Activated CD8-positive, alpha-beta T cell treated with anti-CD3 and anti-CD28 coated beads, Interleukin-2, amount 10 ng/mL, durations not matched to agents 7 days and 5 days (primary cell): ENCODE results near the gene CCDC12. TPM values are rescaled to one million over a fixed set of nuclear protein-coding genes. Genes with fewer than 3 reads are reported as not detected.

ENCODE experiments used
- ATAC-seq: fragments of 150-1000 bp; cut with Tn5 transposase; one replicate; pipeline ENCODE4 v1.10.0; 2021; ENCODE audit warnings: moderate library complexity
- CTCF ChIA-PET: fragments of 350-600 bp; sonication (Branson Sonifier 250); formaldehyde crosslinking; loops from one replicate; lab custom pipeline; 2021; ENCODE audit warnings: antibody characterized with exemption; lab: Charles Lee
- POLR2A ChIA-PET: fragments of 350-600 bp; sonication (Branson Sonifier 250); formaldehyde crosslinking; loops from one replicate; lab custom pipeline; 2021; ENCODE audit warnings: antibody characterized with exemption; lab: Charles Lee
- DNase-seq: peaks from one replicate; pipeline ENCODE4 v3.0.0-alpha.2; 2020
- H3K27ac Mint-ChIP-seq: one replicate; pipeline ENCODE4 v1.8.0; 2021; ENCODE audit warnings: mild to moderate bottlenecking, mixed read lengths
- H3K27me3 Mint-ChIP-seq: one replicate; pipeline ENCODE4 v1.8.0; 2021; ENCODE audit warnings: low read depth, mixed read lengths
- H3K36me3 Mint-ChIP-seq: one replicate; pipeline ENCODE4 v1.8.0; 2021; ENCODE audit warnings: low read depth, mixed read lengths
- H3K4me1 Mint-ChIP-seq: one replicate; pipeline ENCODE4 v1.8.0; 2021; ENCODE audit warnings: low read depth, mixed read lengths
- H3K4me3 Mint-ChIP-seq: one replicate; pipeline ENCODE4 v1.8.0; 2021; ENCODE audit warnings: mild to moderate bottlenecking, mixed read lengths
- H3K9me3 Mint-ChIP-seq: one replicate; pipeline ENCODE4 v1.8.0; 2022; ENCODE audit warnings: mixed read lengths; ENCODE audit not compliant: insufficient read depth
- total RNA-seq, 2 experiments: library from RNA; stranded (reverse); gene quantifications; one replicate each; pipeline ENCODE4 v1.2.3, GENCODE V29; 2021

The CCDC12 gene
- total RNA-seq, 2 experiments from 2014 or later = 59.4 to 62.2 TPM

GRCh38 chr3:46960081-46960701 lies 16.4 kb downstream of the CCDC12 start:
- DNase-seq (no peak), ATAC-seq (no peak)
- Mint-ChIP-seq H3K27me3 (no peaks in the 10 kb centered on the region), H3K4me1 (peaks cover 75% of the 10 kb centered on the region), H3K4me3 (no peak overlapping the region), H3K9me3 (no peaks in the 10 kb centered on the region), H3K27ac (peak overlapping the region; percentile 83), H3K36me3 (peaks cover 46% of the 10 kb centered on the region)
- POLR2A ChIA-PET = interaction anchor here (0.8 to 1.5 kb wide), 2 partner anchors 20 to 22 kb away, joined by 4 to 5 read pairs; no protein-coding TSS in a partner anchor
- CTCF ChIA-PET = interaction anchor here (1.2 to 1.5 kb wide), 3 partner anchors 10 to 14 kb away, joined by 3 to 4 read pairs (median 4); no protein-coding TSS in a partner anchor

DNA sequence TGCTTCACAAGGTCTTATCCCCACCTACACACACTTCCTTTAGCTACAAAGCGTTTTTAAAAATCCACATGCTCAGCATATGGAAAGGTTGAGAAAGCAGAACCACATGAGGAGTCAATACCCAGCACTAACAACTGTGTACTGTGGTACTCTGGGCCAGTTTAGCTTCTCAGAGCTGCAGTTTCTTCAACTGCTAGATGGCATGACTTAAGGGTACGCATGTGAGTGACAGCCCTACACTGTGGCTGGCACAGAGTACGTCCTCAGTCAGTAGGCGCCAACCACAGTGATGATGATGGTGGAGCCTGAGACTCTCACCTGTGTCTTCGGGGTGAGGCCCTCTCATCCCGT lies 17.4 kb downstream of the CCDC12 start:
- POLR2A ChIA-PET = interaction anchor here (0.6 to 1.8 kb wide), 7 partner anchors 11 to 284 kb away, joined by 3 to 10 read pairs (median 4); no protein-coding TSS in a partner anchor
- CTCF ChIA-PET = interaction anchor here (0.9 to 1.6 kb wide), 8 partner anchors 8 to 32 kb away, joined by 3 to 12 read pairs (median 4); partner anchors contain the start of gene CCDC12
- no peaks in the 10 kb centered on the region for H3K27me3 Mint-ChIP-seq
- ATAC-seq = peak; percentile 57
- no peak overlapping the region for H3K4me3 Mint-ChIP-seq
- H3K36me3 Mint-ChIP-seq = peaks cover 48% of the 10 kb centered on the region
- no peaks in the 10 kb centered on the region for H3K9me3 Mint-ChIP-seq
- H3K27ac Mint-ChIP-seq = peak overlapping the region; percentile 83
- peaks cover 82% of the 10 kb centered on the region for H3K4me1 Mint-ChIP-seq
- no peak for DNase-seq

DNA sequence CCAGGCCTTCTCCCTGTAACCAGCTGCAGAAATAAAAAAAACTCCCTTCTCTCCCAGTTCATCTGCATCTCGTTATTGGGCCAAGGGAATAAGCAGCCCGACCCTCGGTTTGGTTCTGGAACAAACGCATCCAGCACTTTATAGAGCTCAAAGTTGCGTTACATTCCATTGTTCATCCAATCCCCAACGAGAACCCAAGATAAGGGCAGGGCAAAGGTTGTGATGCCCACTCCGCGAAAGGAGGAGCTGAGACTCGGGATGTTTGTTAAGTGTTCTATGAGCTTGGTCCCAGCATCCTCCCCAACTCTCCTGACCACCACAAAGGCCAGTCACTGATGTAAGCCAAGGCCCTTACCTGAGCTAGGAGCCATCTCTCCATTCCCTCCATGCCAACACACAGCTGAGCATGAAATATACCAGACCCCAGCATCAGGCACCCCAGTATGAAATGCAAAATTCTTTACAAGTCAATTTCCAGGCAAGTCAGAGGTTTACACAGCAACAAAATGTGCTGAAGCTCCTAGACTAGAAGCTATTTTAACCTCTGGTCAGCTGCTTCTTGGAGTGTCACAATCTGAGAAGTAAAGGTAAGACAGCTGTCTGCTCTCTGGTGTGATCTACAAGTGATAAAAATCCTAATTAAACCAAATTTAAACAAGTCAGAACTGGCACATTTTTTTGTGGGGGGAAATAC lies 17.9 kb downstream of the CCDC12 start:
- CTCF ChIA-PET = interaction anchor here (0.9 to 1.6 kb wide), 8 partner anchors 9 to 49 kb away, joined by 3 to 12 read pairs (median 3); partner anchors contain the start of gene CCDC12
- Mint-ChIP-seq H3K4me1 (peaks cover 87% of the 10 kb centered on the region), H3K27ac (peak overlapping the region; percentile 83), H3K9me3 (no peaks in the 10 kb centered on the region), H3K27me3 (no peaks in the 10 kb centered on the region), H3K4me3 (no peak overlapping the region), H3K36me3 (peaks cover 48% of the 10 kb centered on the region)
- ATAC-seq = no peak
- POLR2A ChIA-PET = interaction anchor here (0.6 to 1.8 kb wide), 7 partner anchors 11 to 285 kb away, joined by 3 to 10 read pairs (median 3); no protein-coding TSS in a partner anchor
- DNase-seq = no peak

DNA sequence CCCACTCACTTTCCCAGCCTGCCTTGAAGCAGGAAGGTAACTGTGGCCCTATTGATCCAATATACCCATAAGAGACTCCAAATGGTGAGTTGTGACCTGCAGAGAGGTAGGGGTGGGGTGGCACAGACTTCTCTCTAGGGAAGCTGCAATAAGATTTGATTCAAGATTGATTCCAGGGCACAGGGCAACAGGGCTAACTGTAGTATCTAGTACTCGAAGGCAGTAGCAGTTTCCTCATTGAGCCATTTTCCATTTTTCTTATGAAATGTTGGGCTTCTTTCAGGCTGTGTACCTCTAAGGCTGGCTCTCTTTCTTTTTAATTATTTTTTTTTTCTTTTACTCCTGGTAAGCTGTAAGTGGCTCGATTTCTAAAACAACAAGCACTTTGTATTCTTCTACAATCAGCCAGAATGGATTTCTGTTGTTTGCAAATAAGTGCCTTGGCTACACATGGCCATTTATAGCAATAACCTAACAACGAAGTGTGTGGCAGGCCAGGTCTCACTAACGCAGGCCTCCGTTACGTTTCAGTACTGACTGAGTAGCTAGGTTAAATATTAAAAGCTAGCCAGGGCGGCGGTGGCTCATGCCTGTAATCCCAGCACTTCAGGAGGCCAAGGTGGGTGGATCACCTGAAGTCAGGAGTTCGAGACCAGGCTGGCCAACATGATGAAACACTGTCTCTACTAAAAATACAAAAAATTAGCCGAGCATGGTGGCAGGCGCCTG lies 19.3 kb downstream of the CCDC12 start:
- Mint-ChIP-seq H3K27ac (peak overlapping the region; percentile 26), H3K9me3 (no peaks in the 10 kb centered on the region), H3K4me3 (no peak overlapping the region), H3K4me1 (peaks cover 89% of the 10 kb centered on the region), H3K36me3 (peaks cover 38% of the 10 kb centered on the region), H3K27me3 (no peaks in the 10 kb centered on the region)
- POLR2A ChIA-PET = interaction anchor here (0.6 to 2.4 kb wide), 3 partner anchors 15 to 30 kb away, joined by 3 to 12 read pairs (median 4); partner anchors contain the start of gene NBEAL2
- ATAC-seq (no peak), DNase-seq (no peak)
- CTCF ChIA-PET = interaction anchor here (0.7 to 2.3 kb wide), 4 partner anchors 10 to 41 kb away, joined by 3 to 8 read pairs (median 5); no protein-coding TSS in a partner anchor

DNA sequence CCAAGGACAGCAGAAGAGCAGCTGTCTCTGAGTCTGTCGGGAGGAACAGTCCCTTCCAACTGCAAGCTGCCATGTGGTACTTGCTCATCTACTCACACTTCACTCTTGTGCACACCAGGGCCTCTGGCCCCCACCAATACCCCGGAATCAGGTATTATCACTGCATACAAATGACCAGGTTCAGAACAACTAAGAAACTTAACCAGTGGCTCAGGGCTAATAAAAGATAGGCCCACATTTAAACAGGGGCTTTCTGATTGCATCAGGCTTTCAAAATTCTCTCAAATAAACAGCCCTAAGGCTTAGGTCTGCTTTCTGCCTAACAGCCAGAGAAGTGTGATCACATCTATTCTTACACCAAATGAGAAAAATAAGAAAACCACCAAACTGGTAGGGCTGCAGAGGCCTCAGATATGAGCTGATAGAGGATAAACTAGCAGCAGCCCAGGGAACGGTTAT lies 20.7 kb downstream of the CCDC12 start:
- H3K4me3 Mint-ChIP-seq = peak overlapping the region; percentile 25
- POLR2A ChIA-PET = interaction anchor here (0.6 to 2.4 kb wide), 8 partner anchors 8 to 1288 kb away, joined by 3 to 12 read pairs (median 3); partner anchors contain the start of gene NBEAL2
- no peak for DNase-seq

GRCh38 chr3:46955157-46955556 lies 21.4 kb downstream of the CCDC12 start:
- no peak for DNase-seq
- Mint-ChIP-seq H3K9me3 (no peaks in the 10 kb centered on the region), H3K4me3 (peak overlapping the region; percentile 3), H3K27me3 (no peaks in the 10 kb centered on the region), H3K27ac (peak overlapping the region; percentile 79), H3K4me1 (peaks cover 87% of the 10 kb centered on the region), H3K36me3 (peaks cover 37% of the 10 kb centered on the region)
- ChIA-PET POLR2A (interaction anchor here (2.4 kb wide), 1 partner anchor 24 kb away, joined by 12 read pairs; the partner anchor contains the start of gene NBEAL2), CTCF (interaction anchor here (1.0 to 2.1 kb wide), 2 partner anchors 15 to 32 kb away, joined by 3 to 8 read pairs; no protein-coding TSS in a partner anchor)
- no peak for ATAC-seq

More for the DNA sequence above, 20.7 kb downstream of the CCDC12 start:
- ATAC-seq = no peak
- CTCF ChIA-PET = interaction anchor here (1.4 to 2.3 kb wide), 4 partner anchors 8 to 42 kb away, joined by 4 to 8 read pairs (median 7); no protein-coding TSS in a partner anchor
- peaks cover 87% of the 10 kb centered on the region for H3K4me1 Mint-ChIP-seq
- peak overlapping the region; percentile 79 for H3K27ac Mint-ChIP-seq
- H3K36me3 Mint-ChIP-seq = peaks cover 40% of the 10 kb centered on the region
- no peaks in the 10 kb centered on the region for H3K9me3 Mint-ChIP-seq
- H3K27me3 Mint-ChIP-seq = no peaks in the 10 kb centered on the region

DNA sequence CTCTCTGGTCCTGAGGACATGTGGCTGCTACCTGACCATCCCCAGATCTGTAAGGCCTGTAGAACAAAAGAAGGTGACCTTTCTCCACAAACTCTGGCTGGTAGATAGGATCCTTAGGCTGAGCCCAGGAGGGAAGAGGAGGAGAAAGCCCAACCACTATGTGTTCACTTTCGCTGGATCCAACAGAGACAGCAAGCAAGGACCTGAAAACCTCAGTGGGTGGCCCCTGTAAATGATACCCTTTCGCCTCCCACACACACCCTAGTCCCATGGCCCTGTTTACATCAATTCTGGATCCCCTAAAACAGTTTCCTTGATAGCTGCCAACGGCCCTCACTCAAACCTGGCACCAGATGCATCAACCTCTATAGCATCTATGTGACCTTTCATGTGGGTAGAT lies 22.4 kb downstream of the CCDC12 start:
- CTCF ChIA-PET = interaction anchor here (1.0 to 1.5 kb wide), 2 partner anchors 14 to 31 kb away, joined by 3 read pairs; no protein-coding TSS in a partner anchor
- peaks cover 87% of the 10 kb centered on the region for H3K4me1 Mint-ChIP-seq
- peak; percentile 7 for ATAC-seq
- no peaks in the 10 kb centered on the region for H3K27me3 Mint-ChIP-seq
- peaks cover 35% of the 10 kb centered on the region for H3K36me3 Mint-ChIP-seq
- POLR2A ChIA-PET = interaction anchor here (1.6 kb wide), 1 partner anchor 26 kb away, joined by 8 read pairs; the partner anchor contains the start of gene NBEAL2
- H3K4me3 Mint-ChIP-seq = peak overlapping the region; percentile 55
- peak overlapping the region; percentile 79 for H3K27ac Mint-ChIP-seq
- no peaks in the 10 kb centered on the region for H3K9me3 Mint-ChIP-seq
- no peak for DNase-seq

GRCh38 chr3:46953234-46954010 lies 23.1 kb downstream of the CCDC12 start:
- Mint-ChIP-seq H3K36me3 (peaks cover 35% of the 10 kb centered on the region), H3K4me1 (peaks cover 87% of the 10 kb centered on the region), H3K27ac (peak overlapping the region; percentile 79), H3K4me3 (peak overlapping the region; percentile 55), H3K27me3 (no peaks in the 10 kb centered on the region), H3K9me3 (no peaks in the 10 kb centered on the region)
- ChIA-PET CTCF (interaction anchor here (1.1 to 1.5 kb wide), 2 partner anchors 17 to 30 kb away, joined by 3 read pairs; no protein-coding TSS in a partner anchor), POLR2A (interaction anchor here (0.6 to 1.6 kb wide), 2 partner anchors 26 to 230 kb away, joined by 4 to 8 read pairs; partner anchors contain the start of gene NBEAL2)
- peak; percentile 46 for DNase-seq
- ATAC-seq = peak; percentile 54

DNA sequence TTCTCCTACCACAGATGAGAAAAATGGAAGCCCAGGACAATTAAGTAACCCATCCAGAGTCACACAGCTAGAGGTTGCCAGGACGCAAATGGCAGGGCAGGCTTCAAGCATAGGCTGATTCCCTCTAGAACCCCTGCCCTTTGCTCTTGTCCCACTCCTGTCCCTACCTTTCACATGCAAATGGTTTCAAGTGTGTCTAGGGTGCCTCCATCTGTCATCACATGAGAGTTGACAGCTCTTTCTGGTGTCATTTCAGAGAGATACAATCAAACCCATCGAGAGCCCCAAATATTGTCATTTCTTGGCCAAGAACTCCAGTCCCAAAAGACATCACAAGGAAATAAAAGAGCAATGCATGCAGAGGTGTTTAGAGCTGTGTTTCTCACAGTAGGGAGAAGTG lies 23.7 kb downstream of the CCDC12 start:
- no peaks in the 10 kb centered on the region for H3K9me3 Mint-ChIP-seq
- ChIA-PET POLR2A (interaction anchor here (0.6 to 1.1 kb wide), 2 partner anchors 28 to 229 kb away, joined by 3 to 4 read pairs; no protein-coding TSS in a partner anchor), CTCF (interaction anchor here (1.1 to 1.5 kb wide), 2 partner anchors 17 to 29 kb away, joined by 3 read pairs; no protein-coding TSS in a partner anchor)
- no peak for DNase-seq
- H3K27ac Mint-ChIP-seq = peak overlapping the region; percentile 79
- no peak for ATAC-seq
- peaks cover 31% of the 10 kb centered on the region for H3K36me3 Mint-ChIP-seq
- peak overlapping the region; percentile 55 for H3K4me3 Mint-ChIP-seq
- H3K27me3 Mint-ChIP-seq = no peaks in the 10 kb centered on the region
- peaks cover 88% of the 10 kb centered on the region for H3K4me1 Mint-ChIP-seq

- ChIA-PET POLR2A (interaction anchor here (0.7 to 1.4 kb wide), 2 partner anchors 13 to 27 kb away, joined by 3 to 5 read pairs; no protein-coding TSS in a partner anchor), CTCF (no interaction called here)
- no peaks in the 10 kb centered on the region for H3K27me3 Mint-ChIP-seq
- peaks cover 45% of the 10 kb centered on the region for H3K36me3 Mint-ChIP-seq
- ATAC-seq (no peak), DNase-seq (no peak)
- no peak overlapping the region for H3K27ac Mint-ChIP-seq
- no peak overlapping the region for H3K4me3 Mint-ChIP-seq
- peaks cover 95% of the 10 kb centered on the region for H3K4me1 Mint-ChIP-seq
- H3K9me3 Mint-ChIP-seq = no peaks in the 10 kb centered on the region
Measured at GRCh38 chr3:46950650-46951241, 25.8 kb downstream of the CCDC12 start.
